ENCODE data around the gene OS9.
A peak's percentile ranks its signal among the peaks of the same experiment; 100 is the strongest.

The OS9 gene

DNA sequence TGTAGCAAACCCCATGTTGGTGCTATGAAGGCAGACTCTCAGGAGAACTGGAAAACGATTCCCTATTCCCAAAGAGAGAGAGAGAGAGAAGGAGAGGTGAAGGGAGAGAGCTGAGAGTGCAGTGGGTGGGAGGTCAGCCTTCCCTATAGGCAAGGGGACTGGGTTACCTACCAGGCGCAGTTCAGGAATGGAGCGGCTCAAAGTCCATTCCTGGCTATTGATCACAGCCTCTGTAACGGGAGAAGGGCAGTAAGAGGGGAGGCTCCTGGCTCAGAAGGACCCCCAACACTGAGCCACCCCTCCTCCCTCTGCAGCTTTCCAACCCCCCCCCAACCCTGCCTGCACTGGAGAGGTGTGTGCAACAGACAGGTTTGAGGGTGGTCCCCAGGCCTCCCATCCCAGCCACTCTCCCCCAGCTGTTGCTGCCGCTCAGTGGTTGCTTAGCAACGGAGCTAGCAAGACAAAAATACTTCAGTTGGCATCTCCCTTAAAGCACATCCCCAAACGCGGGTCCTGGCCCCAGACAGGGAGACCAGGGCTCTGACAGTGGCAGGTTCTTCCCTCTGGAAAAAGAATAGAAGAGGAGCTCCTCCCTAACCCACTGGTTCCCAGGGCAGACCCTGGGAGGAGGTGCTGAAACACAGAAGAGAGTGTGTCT is 41.4 kb downstream of the OS9 start:
- FAIRE-seq (no peak), DNase-seq (ENCODE audit: low spot score) (no peak)

DNA sequence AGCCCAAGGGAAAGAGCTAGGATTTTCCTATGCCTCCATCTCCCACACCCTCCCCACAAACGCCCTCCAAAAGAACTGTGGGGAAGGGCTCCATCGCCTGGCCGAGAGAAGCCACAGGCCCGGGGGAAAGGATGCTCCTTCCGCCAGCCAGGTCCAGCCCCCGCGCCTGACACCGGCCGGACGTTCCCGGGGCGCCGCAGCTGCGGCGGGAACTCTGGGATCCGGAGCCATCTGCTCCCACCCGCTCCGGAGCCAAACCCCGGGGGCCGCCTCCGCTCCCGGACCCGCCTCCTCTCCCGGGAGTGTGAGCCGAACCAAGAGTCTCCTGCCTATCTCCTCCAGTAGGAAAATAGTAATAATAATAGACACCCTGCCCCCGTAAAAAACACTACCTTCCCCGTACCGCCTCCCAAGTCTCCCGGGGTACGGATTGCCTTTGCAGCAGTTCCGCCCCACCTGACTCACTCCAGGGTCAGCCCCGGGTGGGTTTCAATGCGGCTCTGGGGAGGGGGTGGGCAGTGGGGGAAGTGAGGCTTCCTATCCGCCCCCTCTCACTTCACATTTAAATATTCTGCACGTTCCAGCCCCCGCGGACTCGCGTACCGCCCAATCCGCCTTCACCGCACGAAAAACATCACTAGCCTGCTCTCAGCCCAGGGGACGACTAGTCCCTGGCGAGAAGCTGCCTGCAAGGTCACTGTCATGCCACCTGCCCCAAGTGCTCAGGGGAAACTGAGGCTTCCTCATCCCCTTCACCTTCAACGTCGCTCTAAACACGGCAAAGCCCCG is 42.2 kb downstream of the OS9 start:
- DNase-seq (ENCODE audit: low spot score) = no peak
- no peak for FAIRE-seq

DNA sequence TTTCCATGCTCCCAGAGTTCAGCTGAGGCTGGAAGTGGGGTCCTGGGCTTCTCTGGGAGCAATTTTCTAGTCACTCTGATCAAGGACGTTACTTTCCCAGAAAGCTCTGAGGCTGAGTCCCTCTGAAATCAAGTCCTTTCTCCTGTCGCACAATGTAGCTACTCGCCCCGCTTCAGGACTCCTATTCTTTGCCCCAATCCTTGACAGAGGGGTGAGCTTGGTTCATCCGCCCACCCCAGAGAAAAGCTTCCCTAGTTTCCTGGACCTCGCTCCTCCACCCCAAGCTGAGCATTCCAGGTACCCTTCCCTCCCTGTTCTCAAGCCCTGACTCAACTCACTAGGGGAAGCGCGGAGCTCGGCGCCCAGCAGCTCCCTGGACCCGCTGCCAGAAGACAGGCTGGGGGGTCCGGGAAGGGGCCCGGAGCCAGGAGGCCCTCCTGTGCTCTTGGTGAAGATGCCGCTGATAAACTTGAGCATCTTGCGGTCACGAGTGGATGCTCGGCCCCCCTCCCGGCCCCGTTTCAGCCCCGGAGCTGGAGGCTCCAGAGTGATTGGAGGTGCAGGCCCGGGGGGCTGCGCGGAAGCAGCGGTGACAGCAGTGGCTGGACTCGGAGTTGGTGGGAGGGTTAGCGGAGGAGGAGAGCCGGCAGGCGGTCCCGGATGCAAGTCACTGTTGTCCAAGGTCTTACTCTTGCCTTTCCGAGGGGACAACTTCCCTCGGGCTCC is 43.0 kb downstream of the OS9 start:
- DNase-seq (ENCODE audit: low spot score) (no peak), FAIRE-seq (no peak)

DNA sequence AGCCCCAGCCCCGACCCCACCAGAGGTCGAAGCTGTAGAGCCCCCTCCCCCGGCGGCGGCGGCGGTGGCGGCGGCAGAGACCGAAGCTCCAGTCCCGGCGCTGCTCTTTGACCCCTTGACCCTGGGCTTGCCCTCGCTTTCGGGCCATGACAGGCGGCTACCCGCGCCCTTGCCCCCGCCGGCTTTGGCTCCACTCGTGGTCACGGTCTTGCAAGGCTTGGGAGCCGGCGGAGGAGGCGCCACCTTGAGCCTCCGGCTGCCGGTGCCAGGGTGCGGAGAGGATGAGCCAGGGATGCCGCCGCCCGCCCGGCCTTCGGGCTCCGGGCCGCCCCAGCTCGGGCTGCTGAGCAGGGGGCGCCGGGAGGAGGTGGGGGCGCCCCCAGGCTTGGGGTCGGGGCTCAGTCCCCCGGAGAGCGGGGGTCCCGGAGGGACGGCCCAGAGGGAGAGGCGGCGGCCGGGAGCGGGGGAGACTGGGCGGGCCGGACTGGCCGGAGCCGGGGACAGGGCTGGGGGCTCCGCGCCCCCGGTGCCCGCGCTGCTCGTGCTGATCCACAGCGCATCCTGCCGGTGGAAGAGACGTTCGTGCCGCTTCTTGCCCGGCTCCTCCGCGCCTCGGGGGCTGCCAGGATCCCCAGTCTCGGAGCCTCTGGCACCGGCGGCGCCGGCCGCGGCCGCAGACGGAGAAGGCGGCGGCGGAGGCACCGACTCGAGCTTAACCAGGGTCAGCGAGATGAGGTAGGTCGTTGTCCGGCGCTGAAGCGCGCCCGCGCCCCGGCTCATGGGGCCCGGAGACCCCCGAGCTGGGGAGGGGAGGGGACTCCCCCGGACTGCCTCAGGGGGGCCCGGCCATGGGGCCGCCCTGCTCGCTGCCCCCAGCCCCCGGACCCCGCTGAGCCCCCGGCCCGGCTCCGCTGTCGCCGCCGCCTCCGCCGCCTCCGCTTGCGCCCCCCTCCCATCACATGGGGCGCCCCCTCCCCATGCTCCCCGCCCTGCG is 43.8 kb downstream of the OS9 start:
- FAIRE-seq (no peak), DNase-seq (ENCODE audit: low spot score) (no peak)

DNA sequence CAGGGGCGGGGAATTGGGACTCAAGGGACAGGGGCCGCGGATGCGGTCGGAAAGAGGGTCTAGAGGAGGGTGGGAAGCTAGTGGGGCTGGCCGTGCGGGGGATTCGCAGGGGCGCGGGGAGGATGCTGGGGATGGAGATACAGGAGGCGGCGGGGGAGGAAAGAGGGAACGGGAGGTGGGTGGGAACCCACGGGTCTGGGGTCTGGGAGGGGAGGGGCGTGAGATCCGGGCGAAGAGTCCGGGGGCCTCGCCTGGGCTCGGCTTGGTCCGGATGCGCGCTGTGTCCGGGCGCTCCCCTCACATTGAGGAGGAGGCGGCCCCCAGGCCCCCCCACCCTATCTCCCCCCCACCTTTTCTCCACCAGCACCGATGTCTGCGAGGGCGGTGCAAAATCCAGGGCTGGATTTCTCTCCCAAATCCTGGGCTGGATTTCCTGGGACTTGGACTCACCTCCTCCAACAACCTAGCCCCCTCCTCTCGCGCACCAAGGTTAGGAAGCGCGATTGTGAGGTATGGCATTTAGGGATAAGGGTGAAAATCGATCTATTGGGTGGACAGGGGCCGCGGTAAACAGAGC is 44.8 kb downstream of the OS9 start, which contains the start of gene AGAP2:
TSS of gene AGAP2 (minus strand) at position 82 of the 577 bp plus-strand sequence. CDS start 496 bp downstream, outside the sequence.
- no peak for FAIRE-seq
- DNase-seq (ENCODE audit: low spot score) = no peak

DNA sequence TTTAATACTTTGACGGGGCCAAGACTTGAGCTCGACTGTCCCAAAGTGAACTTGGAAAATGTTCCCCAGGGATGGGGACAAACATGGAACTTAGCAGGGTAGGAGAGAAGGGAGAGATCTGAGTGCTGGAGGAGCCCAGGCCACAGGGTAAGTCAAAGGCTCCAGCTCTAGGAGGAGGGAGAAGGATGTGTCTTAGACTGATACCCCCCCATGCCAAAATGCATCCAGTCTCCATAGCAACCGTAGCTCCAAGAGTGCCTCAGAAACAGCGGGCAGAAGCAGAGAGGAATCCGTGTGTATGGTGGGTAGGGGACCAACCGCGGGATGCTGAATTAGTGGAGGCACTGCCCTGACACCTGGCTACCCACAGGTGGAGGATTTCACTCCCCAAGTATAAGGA is 45.5 kb downstream of the OS9 start:
- DNase-seq (ENCODE audit: low spot score) = no peak
- no peak for FAIRE-seq

DNA sequence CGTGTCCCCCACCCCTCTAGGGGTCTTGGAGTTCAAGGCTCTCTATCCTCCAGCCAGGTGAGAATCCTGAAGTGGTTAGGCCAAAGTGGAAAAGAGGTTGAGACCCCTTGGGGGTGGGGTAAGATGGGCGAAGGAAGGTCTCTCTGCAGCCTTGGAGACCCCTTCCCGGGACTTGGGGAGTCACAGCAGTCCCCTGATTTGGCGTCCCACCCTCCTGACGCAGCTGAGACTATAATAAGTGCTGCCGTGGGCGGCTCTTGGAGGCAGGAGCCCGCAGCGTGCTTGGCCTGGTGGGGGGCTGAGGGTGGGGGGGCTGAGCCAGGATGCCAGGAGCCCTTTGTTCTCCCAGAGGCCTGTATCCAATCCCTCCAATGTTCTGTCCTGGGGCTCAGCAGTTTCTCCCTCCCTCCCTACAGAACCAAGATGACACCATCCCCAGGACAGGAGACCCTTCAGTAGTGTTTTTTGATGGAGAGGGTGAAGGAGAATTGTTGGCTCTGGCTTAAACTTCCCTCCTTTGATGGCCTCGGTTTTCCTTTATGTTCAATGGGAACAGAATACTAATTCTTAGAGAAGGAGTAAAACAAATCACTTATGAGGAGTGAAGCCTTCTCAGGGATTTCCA is 46.1 kb downstream of the OS9 start:
- DNase-seq (ENCODE audit: low spot score) (no peak), FAIRE-seq (no peak)

DNA sequence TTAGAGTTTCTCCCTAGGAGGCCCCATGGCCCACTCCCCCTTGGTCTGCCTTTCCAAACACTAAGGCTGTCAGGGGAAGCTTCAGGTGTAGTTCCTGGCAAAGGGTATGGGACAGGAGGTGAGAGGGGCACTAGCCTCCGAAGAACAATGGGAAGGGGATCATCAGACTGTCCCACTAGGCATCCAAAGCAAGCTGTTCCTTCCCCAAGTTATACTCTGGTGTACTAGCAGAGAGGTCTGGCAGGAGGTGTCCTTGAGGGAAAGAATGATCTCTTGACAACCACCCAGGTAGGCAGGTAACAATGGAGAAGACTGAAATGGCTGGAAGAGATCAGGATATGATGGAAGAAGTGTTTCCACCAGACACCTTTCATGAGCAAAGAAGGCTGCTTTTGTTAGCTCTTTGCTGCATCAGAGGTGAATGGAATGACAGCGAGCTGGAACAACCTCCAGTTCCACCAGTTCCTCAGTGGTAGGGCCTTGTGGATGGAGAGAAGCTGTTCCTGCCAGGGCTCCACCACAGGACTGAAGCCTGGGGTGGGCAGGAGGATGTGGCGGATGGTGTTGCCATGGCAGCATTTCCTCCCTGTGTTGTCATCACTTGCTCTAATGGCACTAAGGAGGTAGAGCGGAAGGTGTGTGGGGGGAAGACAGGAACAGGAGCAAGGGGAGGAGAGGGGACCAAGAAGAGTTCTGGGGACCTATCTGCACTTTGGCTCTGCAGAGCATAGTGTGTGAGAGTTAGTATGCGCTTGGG is 46.9 kb downstream of the OS9 start:
- FAIRE-seq = no peak
- no peak for DNase-seq (ENCODE audit: low spot score)

DNA sequence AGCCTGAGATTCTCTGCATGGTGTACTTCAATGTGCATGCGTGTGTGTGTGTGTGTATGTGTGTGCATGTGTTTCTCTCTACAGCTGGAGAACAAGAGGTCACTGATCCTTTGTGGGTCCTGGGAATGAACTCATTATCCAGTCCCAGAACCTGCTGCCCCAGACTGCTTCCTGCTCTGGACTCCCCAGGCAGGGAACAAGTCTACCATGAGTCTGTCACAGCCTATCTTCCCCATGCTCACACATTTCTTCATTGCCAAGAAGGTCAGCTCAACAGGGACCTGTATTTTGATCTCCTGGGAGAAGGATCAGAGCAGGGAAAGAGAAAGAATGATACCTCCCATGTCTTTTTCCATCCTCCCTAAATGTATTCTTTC is 47.5 kb downstream of the OS9 start:
- FAIRE-seq = no peak
- DNase-seq (ENCODE audit: low spot score) = no peak

DNA sequence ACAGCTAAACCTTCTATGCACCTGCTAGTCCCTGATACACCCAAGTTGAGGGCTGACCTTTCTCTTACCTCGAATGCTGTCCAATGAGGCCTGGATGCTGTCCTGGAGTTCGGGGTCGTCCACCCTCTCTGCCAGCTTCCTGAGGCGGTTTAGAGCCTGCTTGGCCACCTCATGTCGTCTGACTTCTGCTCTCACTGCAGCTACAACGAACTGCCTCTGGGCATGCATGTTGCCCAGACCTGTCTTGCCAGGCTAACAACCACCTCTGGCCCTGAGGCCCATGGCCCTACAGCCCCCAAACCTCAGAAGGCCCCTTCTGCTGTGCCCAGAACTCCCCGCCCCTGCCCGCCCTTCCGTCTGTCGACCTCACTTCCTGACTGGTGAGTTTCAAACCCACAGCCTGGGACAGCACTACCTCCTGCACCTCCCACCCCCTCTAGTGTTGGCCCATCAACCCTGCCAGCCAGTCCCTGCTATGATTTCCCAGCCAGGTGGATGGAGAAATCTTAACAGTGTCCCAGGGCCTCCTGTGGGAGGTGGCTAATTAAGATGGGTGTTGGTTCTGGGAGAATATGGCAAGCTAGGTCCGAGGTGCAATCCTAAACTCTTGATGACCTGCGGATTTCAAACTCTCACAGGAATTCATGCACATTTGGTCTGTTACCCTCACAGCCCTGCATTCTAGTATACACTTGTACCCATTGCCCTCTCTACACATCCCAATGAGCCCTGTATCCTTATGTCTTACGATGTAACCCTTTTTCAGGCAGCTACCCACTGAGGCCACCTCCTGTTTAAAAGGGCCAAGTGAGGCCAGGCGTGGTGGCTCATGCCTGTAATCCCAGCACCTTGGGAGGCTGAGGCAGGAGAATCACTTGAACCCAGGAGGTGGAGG is 48.2 kb downstream of the OS9 start:
- no peak for DNase-seq (ENCODE audit: low spot score)
- no peak for FAIRE-seq

DNA sequence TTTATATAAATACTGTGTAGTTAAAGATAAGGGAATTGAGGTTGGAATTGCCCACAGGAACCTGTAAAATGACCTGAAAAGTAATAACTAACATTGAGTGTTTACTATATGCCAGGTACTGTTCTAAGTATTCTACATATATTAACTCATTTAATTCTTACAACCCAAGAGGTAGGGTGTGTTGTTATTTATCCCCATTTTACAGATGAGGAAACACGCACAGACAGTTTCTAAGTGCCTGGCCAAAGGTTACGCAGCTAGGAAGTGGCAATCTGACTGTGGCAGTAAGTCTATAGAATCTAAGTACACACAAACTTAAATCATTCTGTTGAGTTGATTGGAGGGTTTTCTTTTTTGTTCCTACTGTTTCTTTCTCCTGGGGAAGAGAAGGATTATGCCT is 49.8 kb downstream of the OS9 start:
- FAIRE-seq (no peak), DNase-seq (ENCODE audit: low spot score) (no peak)

DNA sequence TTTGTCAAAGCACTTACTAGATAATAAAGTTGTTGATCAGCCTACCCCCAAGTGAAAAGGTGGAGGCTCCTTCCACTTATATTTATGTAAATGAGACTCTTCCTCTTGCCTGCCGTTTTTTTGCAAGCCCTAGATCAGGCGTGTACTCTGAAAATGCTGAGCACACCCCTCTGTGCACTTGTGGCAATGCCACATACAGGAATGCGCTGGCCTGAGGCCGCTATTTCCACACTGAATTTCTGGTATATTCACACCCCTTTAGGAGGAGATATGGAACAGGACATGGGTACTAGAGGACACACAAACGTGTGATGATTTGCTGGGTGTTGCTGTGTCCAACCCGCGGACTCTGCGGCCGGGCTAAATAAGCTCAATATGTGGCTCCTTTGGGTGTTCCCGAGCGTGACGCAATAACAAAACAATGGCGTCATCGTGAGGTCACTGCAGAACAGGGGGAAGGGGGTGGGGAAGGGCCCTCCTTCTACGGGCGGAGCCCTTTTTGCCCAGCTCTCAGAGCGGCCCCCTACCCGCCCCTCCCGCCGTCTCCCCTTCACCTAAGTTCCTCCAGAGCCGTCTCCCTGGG is 50.4 kb downstream of the OS9 start:
- DNase-seq (ENCODE audit: low spot score) (no peak), FAIRE-seq (no peak)

DNA sequence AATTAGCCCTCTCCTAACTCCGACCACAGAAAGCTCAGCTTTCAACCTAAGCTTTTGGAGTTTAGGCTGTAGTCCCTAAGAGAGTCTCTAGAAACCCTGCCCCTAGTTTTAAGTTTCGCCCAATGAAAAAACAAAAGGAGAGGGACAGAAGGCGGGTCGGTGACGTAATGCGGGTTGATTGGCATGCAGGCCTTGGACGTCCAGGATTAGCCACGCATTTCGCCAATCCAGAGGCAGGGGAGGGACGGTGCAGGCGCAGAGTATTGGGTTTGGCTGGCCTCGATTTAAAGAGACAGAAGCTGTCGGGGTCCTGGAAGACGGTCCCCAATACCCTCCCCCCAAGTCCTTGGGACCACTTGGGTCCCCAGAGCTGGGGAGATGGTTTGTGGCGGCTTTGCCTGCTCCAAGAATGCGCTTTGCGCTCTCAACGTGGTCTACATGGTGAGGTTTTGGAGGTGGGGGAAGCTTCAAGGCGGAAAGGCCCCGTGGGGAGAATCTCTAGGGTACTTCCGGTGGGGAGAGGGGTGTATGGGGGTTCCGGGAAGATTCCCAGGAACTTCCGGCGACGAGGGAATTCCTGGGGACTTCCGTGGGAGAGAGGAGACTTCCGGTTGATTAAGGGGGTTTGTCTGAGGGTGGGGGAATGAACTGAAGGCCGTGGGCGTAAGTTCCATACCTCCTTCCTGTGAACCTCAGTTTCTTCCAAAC is 51.0 kb downstream of the OS9 start, which contains the start of gene TSPAN31:
TSS of gene TSPAN31 (plus strand) at position 263 of the 708 bp plus-strand sequence. CDS start at position 379, 116 bp downstream.
- FAIRE-seq (peak; percentile 84), DNase-seq (ENCODE audit: low spot score) (peak; percentile 88)

DNA sequence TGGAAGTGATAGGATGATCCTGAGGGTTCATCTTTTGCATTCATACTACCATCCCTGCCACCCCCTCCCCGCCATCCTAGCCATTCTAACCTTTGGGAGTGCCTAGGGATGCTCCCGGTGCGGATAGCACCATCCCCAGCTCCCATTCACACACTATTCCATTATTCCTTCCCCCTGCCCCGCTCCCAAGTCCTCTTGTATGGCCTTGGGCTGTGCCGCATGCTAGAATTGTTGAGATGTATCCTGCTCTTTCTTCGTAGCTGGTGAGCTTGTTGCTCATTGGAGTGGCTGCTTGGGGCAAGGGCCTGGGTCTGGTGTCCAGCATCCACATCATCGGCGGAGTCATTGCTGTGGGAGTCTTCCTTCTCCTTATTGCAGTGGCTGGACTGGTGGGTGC is 51.6 kb downstream of the OS9 start:
- FAIRE-seq (no peak), DNase-seq (ENCODE audit: low spot score) (no peak)

DNA sequence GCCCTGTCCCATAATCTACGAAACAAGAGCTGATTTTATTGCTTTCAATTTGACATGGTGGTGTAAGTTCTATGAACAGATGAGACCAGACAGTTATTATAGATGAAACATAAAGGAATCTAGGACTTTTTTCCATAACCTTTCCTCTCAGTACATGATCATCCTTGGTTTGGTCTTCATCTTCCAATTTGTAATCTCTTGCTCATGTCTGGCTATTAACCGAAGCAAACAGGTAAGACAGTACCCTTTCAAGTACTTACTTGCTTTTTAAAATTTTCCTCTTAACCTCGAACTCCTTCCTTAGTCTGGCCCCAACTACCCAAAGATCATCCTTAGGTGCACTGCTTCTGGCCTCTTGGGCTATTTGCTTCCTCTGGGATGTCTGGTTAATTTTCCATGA is 52.1 kb downstream of the OS9 start:
- no peak for DNase-seq (ENCODE audit: low spot score)
- no peak for FAIRE-seq

DNA sequence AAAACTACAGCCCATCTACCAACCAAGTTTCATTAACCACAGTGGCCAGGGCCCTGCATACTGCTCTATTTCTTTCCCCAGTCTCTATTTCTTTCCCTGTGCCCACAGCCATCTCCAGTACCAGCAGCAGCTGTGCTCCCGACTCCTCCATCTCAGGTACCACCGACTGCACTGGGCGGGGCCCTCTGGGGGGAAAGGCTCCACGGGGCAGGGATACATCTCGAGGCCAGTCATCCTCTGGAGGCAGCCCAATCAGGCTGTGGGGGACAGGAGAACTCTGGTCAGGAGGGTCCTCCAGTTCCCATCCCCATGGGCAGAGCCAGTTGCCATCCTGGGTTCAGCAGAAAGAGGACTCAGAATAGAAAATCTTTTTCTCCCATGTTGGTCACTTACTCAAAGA is 55.1 kb downstream of the OS9 start:
- FAIRE-seq = no peak

More for the DNA sequence above, 55.1 kb downstream of the OS9 start:
- DNase-seq (ENCODE audit: low spot score) = no peak
